ENCODE measurements around the gene BHLHE41.

DNA sequence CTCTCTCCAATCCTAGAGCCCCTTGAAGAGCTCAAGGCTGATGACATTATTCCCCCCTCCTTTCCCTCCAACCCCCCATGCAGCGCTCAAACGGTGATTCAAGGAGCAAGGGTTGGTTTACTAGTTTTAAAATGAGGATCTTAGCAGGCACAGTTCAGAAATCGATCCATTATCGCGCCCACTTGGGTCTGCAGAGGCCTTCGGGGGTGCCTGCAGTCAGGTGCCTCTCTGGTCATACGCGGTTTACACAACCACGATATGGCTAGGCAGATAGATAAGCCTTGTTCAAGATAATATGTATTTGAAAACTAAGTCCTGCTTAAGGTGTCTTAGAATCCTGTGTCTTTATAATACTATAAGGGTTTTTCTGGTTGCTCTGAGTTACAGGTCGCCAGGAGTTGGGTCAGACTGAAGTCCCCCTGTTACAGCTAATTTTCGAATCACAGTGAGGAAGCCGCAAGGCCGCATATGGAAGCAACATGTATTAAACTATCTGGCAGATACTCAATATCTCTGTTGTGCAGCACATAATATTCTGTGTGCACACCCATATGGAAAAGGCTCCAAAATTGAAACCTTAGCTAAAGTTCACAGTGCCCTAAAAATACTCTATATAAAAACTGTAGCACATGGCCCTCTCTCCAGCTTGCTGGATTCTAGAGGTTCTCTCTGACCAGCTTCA, 10.0 kb downstream of the BHLHE41 start:
- TF ChIP-seq, protein P1, sequence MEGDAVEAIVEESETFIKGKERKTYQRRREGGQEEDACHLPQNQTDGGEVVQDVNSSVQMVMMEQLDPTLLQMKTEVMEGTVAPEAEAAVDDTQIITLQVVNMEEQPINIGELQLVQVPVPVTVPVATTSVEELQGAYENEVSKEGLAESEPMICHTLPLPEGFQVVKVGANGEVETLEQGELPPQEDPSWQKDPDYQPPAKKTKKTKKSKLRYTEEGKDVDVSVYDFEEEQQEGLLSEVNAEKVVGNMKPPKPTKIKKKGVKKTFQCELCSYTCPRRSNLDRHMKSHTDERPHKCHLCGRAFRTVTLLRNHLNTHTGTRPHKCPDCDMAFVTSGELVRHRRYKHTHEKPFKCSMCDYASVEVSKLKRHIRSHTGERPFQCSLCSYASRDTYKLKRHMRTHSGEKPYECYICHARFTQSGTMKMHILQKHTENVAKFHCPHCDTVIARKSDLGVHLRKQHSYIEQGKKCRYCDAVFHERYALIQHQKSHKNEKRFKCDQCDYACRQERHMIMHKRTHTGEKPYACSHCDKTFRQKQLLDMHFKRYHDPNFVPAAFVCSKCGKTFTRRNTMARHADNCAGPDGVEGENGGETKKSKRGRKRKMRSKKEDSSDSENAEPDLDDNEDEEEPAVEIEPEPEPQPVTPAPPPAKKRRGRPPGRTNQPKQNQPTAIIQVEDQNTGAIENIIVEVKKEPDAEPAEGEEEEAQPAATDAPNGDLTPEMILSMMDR (IDR thresholded peaks at IDR 0.05; ENCODE audit: borderline replicate concordance, extremely low read depth, low read length, poor library complexity, severe bottlenecking) = no peak
- TF ChIP-seq EZH2 (IDR thresholded peaks at IDR 0.05; ENCODE audit: borderline replicate concordance, low read depth, low read length, severe bottlenecking) = no peak
